Brain microvascular endothelial cell (primary cell): ENCODE results near the gene DIP2B.
A peak's percentile ranks its signal among the peaks of the same experiment; 100 is the strongest.

Experiments used
- DNase-seq: peaks from one replicate; pipeline ENCODE4 v3.0.0-alpha.2; 2020
- H3K27ac ChIP-seq: fragments of 250-450 bp; sonication (Bioruptor Pico); 2 replicates; pipeline ENCODE4 v1.5.1; 2020; ENCODE audit warnings: mild to moderate bottlenecking, moderate library complexity
- H3K27me3 ChIP-seq: fragments of 250-450 bp; sonication (Bioruptor Pico); replicated peaks from 2 replicates; pipeline ENCODE4 v1.5.1; 2020; ENCODE audit warnings: mild to moderate bottlenecking
- H3K36me3 ChIP-seq: fragments of 250-450 bp; sonication (Bioruptor Pico); replicated peaks from 2 replicates; pipeline ENCODE4 v1.5.1; 2020; ENCODE audit warnings: mild to moderate bottlenecking
- H3K4me3 ChIP-seq: 2 replicates; pipeline ENCODE4 v1.5.1; 2011; ENCODE audit warnings: low read depth, mild to moderate bottlenecking, control low read depth, low read length, moderate library complexity
- in situ Hi-C: cut with HindIII; loops from 2 replicates; pipeline ENCODE4 v1.10.0; 2017; ENCODE audit warnings: low sequenced_read_pairs, low pct_ligation_motif_present
- TF ChIP-seq, protein P1 (sequence below): IDR thresholded peaks from 2 replicates; pipeline ENCODE4 v1.5.1; 2011; ENCODE audit warnings: low read depth, mild to moderate bottlenecking, moderate library complexity, low read length, control low read depth, inconsistent platforms; ENCODE audit errors: missing control alignments

DIP2B gene

GRCh38 chr12:50734409-50735263 lies 229.9 kb downstream of the DIP2B start:
- DNase-seq, result no peak
- H3K36me3 ChIP-seq, result peaks cover 17% of the 10 kb centered on the region

GRCh38 chr12:50739611-50740010 lies 234.8 kb downstream of the DIP2B start:
- TF ChIP-seq, protein P1, sequence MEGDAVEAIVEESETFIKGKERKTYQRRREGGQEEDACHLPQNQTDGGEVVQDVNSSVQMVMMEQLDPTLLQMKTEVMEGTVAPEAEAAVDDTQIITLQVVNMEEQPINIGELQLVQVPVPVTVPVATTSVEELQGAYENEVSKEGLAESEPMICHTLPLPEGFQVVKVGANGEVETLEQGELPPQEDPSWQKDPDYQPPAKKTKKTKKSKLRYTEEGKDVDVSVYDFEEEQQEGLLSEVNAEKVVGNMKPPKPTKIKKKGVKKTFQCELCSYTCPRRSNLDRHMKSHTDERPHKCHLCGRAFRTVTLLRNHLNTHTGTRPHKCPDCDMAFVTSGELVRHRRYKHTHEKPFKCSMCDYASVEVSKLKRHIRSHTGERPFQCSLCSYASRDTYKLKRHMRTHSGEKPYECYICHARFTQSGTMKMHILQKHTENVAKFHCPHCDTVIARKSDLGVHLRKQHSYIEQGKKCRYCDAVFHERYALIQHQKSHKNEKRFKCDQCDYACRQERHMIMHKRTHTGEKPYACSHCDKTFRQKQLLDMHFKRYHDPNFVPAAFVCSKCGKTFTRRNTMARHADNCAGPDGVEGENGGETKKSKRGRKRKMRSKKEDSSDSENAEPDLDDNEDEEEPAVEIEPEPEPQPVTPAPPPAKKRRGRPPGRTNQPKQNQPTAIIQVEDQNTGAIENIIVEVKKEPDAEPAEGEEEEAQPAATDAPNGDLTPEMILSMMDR, result no peak
- no peak overlapping the region for H3K27ac ChIP-seq
- no peak for DNase-seq
- H3K36me3 ChIP-seq, result peaks cover 37% of the 10 kb centered on the region
- H3K27me3 ChIP-seq, result no peaks in the 10 kb centered on the region
- no peak overlapping the region for H3K4me3 ChIP-seq
- in situ Hi-C loops, result no loop called here

More at GRCh38 chr12:50734409-50735263, 229.9 kb downstream of the DIP2B start:
- TF ChIP-seq, protein P1, result peak; percentile 84
- Histone ChIP-seq H3K4me3 (no peak overlapping the region), H3K27ac (no peak overlapping the region), H3K27me3 (no peaks in the 10 kb centered on the region)
- in situ Hi-C loops, result no loop called here

GRCh38 chr12:50740307-50740706 lies 235.5 kb downstream of the DIP2B start:
- in situ Hi-C loops, result no loop called here
- Histone ChIP-seq H3K36me3 (peaks cover 40% of the 10 kb centered on the region), H3K27me3 (no peaks in the 10 kb centered on the region), H3K27ac (no peak overlapping the region), H3K4me3 (no peak overlapping the region)
- DNase-seq, result no peak
- TF ChIP-seq, protein P1, result no peak

DNA sequence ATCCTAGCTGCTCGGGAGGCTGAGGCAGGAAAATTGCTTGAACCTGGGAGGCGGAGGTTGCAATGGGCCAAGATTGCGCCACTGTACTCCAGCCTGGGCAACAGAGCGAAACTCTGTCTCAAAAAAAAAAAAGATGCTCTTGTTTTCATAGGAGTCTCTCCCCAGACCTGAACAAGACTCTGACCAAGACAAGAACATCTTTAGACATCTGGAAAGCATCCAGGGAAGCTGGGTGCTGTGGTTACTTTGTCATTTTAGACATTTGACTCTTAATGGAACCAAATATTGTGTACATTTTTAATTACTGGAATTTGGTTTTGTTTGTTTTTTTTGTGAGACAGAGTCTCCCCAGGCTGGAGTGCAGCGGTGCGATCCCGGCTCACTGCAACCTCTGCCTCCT lies 238.0 kb downstream of the DIP2B start:
- in situ Hi-C loops, result no loop called here
- TF ChIP-seq, protein P1, result no peak
- no peak overlapping the region for H3K4me3 ChIP-seq
- H3K36me3 ChIP-seq, result peaks cover 38% of the 10 kb centered on the region
- no peak overlapping the region for H3K27ac ChIP-seq
- no peaks in the 10 kb centered on the region for H3K27me3 ChIP-seq
- no peak for DNase-seq

DNA sequence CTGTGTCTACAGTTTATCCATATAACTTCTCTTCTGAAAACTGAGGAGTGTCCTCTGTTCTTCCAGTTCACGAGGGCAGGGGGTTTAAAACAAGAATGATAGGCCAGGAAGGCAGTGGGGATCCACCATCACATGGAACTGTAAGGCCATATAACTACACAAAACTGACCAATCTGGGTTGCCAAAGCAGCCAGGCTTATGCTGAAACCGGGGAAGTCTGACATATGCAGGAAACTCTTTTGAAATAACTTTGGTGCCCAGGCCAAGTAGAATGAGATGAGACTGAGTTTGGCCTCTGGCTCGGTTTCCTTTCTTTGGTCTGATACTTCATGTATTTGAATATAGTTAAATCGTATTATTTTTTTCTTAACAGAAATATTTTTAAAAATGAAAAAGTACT lies 241.1 kb downstream of the DIP2B start:
- no peak overlapping the region for H3K27ac ChIP-seq
- no peaks in the 10 kb centered on the region for H3K27me3 ChIP-seq
- peaks cover 14% of the 10 kb centered on the region for H3K36me3 ChIP-seq
- TF ChIP-seq, protein P1, result no peak
- in situ Hi-C loops, result no loop called here
- DNase-seq, result no peak
- no peak overlapping the region for H3K4me3 ChIP-seq
